ENCODE measurements around the gene DNAH9.
A peak's percentile ranks its signal among the peaks of the same experiment; 100 is the strongest.

DNAH9 gene

GRCh38 chr17:11612956-11613355, 14.7 kb downstream of the DNAH9 start:
- no peak for DNase-seq

- DNase-seq, result no peak
Observed at GRCh38 chr17:11618861-11619566, 20.7 kb downstream of the DNAH9 start.

- DNase-seq, result no peak
Observed at GRCh38 chr17:11622492-11622891, 24.2 kb downstream of the DNAH9 start.

GRCh38 chr17:11624976-11625375, 26.7 kb downstream of the DNAH9 start:
- no peak for DNase-seq

- DNase-seq, result no peak
Observed at GRCh38 chr17:11625878-11626277, 27.6 kb downstream of the DNAH9 start.

- DNase-seq, result no peak
Observed at GRCh38 chr17:11627301-11627940, 29.2 kb downstream of the DNAH9 start.

- DNase-seq, result no peak
Observed at GRCh38 chr17:11628374-11628773, 30.1 kb downstream of the DNAH9 start.

GRCh38 chr17:11628831-11629230, 30.6 kb downstream of the DNAH9 start:
- no peak for DNase-seq

- DNase-seq, result no peak
Observed at GRCh38 chr17:11636771-11637170, 38.5 kb downstream of the DNAH9 start.

- no peak for DNase-seq
Observed at GRCh38 chr17:11637796-11638195, 39.5 kb downstream of the DNAH9 start.

GRCh38 chr17:11638700-11639265, 40.5 kb downstream of the DNAH9 start:
- no peak for DNase-seq

GRCh38 chr17:11639736-11640462, 41.6 kb downstream of the DNAH9 start:
- no peak for DNase-seq

GRCh38 chr17:11640463-11640814, 42.2 kb downstream of the DNAH9 start:
- no peak for DNase-seq

- DNase-seq, result no peak
Observed at GRCh38 chr17:11641521-11642275, 43.4 kb downstream of the DNAH9 start.

GRCh38 chr17:11642655-11643054, 44.4 kb downstream of the DNAH9 start:
- no peak for DNase-seq

GRCh38 chr17:11643851-11644250, 45.6 kb downstream of the DNAH9 start:
- DNase-seq, result no peak

GRCh38 chr17:11644265-11645212, 46.3 kb downstream of the DNAH9 start:
- DNase-seq, result peak; percentile 7

GRCh38 chr17:11645426-11645825, 47.2 kb downstream of the DNAH9 start:
- no peak for DNase-seq

GRCh38 chr17:11651089-11651488, 52.8 kb downstream of the DNAH9 start:
- DNase-seq, result no peak

- no peak for DNase-seq
Observed at GRCh38 chr17:11668618-11669017, 70.3 kb downstream of the DNAH9 start.

GRCh38 chr17:11671126-11671525, 72.9 kb downstream of the DNAH9 start:
- DNase-seq, result no peak

GRCh38 chr17:11682646-11683045, 84.4 kb downstream of the DNAH9 start:
- DNase-seq, result no peak

All from stimulated activated naive CD4-positive, alpha-beta T cell treated with Interleukin-2 at 50 U/mL for 16 hours (primary cell).